Measurements from ENCODE around the gene LARP1.

GRCh38 chr5:154771383-154771901 lies 16.3 kb downstream of the LARP1 start:
- no peak for TF ChIP-seq POLR2A (IDR thresholded peaks at IDR 0.05; ENCODE audit: low read depth, low read length)
- TF ChIP-seq POLR2AphosphoS5 (IDR thresholded peaks at IDR 0.05; ENCODE audit: low read depth, low read length): no peak
- TF ChIP-seq TAF1 (IDR thresholded peaks at IDR 0.05; ENCODE audit: borderline replicate concordance, low read depth, low read length): no peak
